HG02610 (cell line): ENCODE results near the gene LY6G6D.

Experiments
- ATAC-seq: cut with Tn5 transposase; IDR thresholded peaks from one replicate; pipeline ENCODE4 v1.9.1; 2021; ENCODE audit warnings: mild to moderate bottlenecking, moderate library complexity; ENCODE audit not compliant: unreplicated experiment

Gene LY6G6D

DNA sequence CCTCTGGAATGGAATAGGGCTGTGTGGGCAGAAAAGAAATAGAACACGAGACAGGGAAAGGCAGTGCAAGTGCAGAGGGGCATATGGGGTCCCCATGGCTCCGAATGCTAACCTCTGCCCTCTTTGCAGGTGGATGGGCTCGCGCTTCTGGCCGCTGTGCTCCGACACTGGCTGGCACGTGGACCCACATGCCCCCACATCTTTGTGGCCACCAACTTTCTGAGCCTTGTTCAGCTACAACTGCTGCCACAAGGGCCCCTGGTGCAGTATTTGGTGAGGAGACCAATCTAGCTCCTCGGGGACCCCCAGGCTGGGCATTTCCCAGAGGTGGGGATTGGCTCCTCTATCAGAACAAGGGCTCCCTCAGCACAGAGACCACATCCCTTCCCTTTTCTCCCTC is 46.2 kb downstream of the LY6G6D start:
- no peak for ATAC-seq

DNA sequence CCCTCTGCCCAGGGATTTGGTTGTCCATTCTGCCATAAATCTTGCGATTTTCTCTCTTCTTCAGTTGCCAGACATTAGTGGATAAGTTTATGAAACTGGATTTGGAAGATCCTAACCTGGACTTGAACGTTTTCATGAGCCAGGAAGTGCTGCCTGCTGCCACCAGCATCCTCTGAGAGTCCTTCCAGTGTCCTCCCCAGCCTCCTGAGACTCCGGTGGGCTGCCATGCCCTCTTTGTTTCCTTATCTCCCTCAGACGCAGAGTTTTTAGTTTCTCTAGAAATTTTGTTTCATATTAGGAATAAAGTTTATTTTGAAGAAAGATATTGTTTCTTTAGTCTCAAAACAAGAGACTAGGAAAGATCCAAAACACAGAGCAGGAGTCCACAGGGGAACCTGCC is 47.2 kb downstream of the LY6G6D start, which contains the start of gene SAPCD1:
TSS of gene SAPCD1 (plus strand) at position 301 of the 400 bp plus-strand sequence. CDS start 399 bp downstream, outside the sequence.
- no peak for ATAC-seq

DNA sequence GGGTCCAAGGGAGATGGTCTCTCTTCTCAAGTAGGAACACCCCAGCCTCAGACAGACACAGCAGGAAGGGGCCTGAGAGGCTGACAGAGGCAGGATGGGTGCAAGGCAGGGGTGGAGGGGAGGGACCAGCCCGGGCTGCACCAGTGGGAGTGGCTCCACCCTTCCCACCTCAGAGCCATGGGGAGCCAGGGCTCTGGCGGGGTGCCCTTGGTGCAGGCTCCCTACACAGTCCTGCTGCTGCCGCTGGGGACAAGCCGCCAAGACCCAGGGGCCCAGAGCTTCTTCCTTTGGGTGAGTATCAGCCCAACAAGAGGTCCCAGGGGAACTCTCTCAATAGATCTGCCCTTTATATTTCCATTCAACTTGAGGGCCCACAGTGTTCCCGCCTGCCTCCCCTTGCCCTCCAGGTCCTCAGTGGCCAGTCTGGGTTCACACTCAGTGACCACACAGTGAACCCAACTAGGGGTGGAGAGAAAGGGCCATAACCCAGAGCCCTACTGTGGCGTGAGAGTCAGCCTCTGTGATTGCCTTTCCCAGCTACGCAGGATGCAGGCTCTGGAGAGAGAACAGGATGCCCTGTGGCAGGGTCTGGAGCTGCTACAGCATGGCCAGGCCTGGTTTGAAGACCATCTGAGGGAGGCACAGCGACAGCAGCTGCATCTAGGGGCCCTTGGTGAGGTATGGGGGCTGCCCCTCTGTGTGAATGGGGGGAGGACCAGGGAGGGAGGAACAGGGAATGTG is 47.9 kb downstream of the LY6G6D start:
- ATAC-seq = no peak

DNA sequence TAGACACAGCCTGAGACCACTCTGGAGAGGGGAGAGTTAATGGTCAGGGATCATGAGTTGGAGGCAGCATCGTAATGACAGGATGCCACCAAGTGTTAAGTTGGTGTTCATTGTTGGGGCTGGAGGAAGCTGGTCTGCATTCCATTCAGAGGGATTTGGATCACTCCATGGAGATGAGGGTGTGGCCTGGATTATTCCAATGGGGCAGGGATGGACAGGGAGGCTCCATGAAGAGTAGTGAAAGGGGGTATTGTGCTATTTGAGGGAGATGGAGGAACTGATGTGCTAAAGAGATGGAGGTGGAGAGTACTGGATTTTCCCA is 48.4 kb downstream of the LY6G6D start:
- no peak for ATAC-seq

DNA sequence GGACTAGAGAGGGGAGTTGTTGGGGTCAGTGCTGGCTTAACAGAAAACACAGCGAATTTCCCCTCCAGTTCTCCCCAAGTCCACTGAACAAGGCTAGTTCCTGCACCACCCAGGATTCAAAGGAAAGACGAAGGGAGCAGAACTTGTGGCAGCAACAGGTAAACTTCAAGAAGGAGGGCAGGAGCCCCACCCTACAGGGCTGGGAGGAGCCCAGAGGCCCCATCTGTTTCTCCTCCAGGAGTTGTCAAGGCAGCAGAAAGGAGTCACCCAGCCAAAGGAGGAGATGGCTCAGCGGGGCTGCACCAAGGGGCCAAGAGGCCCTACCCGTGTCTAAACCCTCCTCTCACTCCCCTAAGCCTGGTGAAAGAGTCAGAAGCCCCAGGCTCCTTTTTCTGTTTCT is 49.0 kb downstream of the LY6G6D start:
- no peak for ATAC-seq

DNA sequence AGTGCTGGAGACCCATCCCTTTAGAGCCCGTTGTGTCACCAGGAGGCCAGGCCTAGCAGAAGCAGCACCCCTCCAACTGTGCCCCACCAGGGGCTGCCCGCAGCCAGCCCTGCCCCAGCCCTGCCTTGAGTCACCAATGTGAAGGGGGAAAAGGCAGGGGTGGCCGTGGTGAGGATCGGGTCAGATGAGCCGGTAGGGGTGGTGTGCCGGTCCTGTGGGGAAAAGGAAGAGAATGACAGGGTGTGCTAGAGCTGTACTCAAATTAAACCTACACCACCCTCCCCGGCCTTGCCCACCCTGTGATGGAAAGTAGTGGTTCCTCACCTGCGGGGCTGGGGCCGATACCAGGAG is 50.4 kb downstream of the LY6G6D start:
- ATAC-seq = no peak

DNA sequence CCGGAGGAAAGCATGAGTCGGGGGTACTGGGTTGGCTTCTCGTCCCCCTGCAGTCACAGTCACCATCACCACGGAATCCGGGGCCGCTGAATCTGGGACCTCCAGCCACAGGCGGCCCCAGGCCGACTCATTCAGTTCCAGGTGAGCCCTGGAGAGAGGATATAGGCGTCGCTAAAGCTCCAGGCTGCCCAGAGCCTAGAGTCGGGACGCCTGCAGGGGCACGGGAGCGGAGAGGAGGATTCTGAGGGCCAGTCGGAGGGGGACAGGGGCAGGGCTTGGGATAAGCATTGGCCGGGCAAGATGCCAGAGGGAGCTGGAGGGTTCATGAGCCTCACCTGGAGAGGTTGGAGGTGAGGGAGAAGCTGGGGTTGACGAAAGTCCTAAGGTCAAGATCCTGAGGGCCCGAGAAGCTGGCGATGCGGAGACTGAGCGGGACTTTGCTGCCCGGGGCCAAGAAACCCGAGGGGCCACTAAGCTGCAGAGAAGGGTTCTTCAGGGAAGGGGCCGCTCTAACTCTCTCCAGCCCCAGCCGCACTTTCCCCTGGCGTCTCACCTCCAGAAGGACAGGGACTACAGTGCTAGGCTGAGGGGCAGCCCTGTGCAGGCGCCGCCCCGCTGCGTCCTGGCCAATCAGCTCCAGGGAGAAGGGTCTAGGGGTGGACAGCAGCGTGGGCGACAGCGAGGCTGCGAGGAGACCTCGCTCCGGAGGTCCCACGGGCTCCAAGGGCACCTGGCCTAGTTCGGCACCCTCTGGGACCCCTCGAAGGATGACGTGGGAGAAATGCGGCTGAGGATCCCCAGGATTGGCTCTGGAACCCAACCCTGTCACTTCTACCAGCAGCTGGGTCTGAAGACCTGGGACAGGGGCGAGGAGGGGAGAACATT is 51.0 kb downstream of the LY6G6D start:
- no peak for ATAC-seq

DNA sequence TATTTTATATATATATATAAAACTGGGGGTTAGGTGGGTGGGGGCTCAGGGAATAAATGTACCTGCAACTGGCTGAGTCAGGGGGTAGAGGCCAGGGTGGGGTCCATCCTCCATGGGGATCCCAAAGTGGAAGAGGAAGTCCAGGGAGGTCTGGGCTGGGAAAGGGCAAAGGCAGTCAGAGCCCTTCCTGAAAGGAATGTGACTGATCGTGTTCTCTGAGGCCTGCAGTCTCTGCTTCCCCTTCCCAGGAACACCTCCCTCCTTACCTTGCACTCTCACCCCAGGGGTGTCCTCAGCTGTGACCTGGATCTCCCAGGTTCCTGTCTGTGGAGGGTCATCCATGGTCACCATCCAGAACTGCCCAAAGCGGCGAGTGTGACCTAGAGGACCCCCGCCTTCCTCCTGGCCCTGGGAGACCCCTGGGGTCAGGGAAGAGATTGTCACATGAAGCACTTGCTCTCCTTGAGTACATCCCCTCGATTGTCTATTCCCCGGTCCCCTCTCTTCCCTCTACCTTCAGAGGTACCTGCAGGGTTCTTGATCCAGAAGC is 52.0 kb downstream of the LY6G6D start:
- no peak for ATAC-seq
